ENCODE results near the gene ZCCHC7.

ZCCHC7 gene

GRCh38 chr9:37405764-37406380 is 285.5 kb downstream of the ZCCHC7 start:
- no peak for DNase-seq (ENCODE audit: low spot score)

- no peak for DNase-seq (ENCODE audit: low spot score)
These were observed 286.4 kb downstream of the ZCCHC7 start for GRCh38 chr9:37406603-37407401.

- DNase-seq (ENCODE audit: low spot score) = no peak
These were observed 287.1 kb downstream of the ZCCHC7 start for GRCh38 chr9:37407468-37407867.
